C4-2B (cell line): Measurements from ENCODE around the gene SSH2.

ENCODE experiments used
- CTCF ChIP-seq: fragments of 450-650 bp; conservative IDR thresholded peaks from 2 replicates; pipeline ENCODE4 v1.5.1; 2017; ENCODE audit warnings: mild to moderate bottlenecking
- ZFX ChIP-seq: fragments of 450-650 bp; IDR thresholded peaks from 2 replicates; pipeline ENCODE4 v1.6.1; 2017

- no peak for TF ChIP-seq CTCF
- no peak for TF ChIP-seq ZFX
These were observed 102.8 kb downstream of the SSH2 start for GRCh38 chr17:29827179-29827578.
